HG03460 (cell line): Measurements from ENCODE around the gene UHMK1.
"Not testable (repeated sequence)": the region's sequence is repeated elsewhere in the genome, so short reads cannot be mapped to it uniquely, and the experiment has no call there.

Experiments
- ATAC-seq: cut with Tn5 transposase; IDR thresholded peaks from one replicate; pipeline ENCODE4 v1.9.1; 2021; ENCODE audit not compliant: unreplicated experiment

UHMK1 gene, protein sequence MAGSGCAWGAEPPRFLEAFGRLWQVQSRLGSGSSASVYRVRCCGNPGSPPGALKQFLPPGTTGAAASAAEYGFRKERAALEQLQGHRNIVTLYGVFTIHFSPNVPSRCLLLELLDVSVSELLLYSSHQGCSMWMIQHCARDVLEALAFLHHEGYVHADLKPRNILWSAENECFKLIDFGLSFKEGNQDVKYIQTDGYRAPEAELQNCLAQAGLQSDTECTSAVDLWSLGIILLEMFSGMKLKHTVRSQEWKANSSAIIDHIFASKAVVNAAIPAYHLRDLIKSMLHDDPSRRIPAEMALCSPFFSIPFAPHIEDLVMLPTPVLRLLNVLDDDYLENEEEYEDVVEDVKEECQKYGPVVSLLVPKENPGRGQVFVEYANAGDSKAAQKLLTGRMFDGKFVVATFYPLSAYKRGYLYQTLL

GRCh38 chr1:162497723-162498495 lies at the start of gene UHMK1:
TSS of gene UHMK1 (plus strand) at chr1:162497818. CDS start at chr1:162498001, 183 bp downstream.
- peak; percentile 97 for ATAC-seq

DNA sequence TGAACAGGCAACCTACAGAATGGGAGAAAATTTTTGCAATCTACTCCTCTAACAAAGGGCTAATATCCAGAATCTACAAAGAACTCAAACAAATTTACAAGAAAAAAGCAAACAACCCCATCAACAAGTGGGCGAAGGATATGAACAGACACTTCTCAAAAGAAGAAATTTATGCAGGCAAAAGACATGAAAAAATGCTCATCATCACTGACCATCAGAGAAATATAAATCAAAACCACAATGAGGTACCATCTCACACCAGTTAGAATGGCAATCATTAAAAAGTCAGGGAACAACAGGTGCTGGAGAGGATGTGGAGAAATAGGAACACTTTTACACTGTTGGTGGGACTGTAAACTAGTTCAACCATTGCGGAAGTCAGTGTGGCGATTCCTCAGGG lies 43.3 kb upstream of the UHMK1 start:
- ATAC-seq: not testable (repeated sequence)

DNA sequence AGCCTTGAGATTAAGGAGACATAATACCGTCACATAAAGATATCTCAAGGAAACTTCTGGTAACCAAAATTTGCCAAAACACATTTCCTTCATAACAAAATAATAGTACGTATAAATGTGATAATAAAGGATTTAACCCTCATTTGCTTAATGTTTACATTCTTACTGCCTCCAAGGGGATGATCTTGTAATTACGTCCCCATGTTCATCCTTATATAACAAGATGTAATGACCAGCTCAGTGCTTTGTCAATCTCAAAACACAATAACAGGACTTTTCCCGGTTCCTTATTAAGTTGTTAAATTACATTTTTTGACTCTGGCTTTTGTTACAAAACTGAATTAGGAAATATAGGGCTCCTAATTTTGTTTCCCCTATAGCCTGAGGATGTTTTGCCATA lies 41.3 kb upstream of the UHMK1 start:
- no peak for ATAC-seq

GRCh38 chr1:162458236-162458635 lies 39.4 kb upstream of the UHMK1 start:
- ATAC-seq: no peak

DNA sequence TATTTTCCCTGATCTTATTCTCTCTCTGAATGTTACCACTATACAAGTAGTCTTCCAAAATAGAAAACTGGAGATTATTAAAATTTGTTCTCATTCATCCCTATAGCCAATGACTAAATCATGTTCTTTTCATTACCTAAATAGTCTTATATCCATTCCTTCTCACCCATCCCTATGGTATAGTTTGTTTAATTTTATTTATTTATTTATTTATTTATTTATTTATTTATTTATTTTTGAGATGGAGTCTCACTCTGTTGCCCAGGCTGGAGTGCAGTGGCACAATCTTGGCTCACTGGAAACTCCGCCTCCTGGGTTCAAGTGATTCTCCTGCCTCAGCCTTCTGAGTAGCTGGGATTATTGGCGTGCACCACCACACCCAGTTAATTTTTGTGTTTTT lies 35.2 kb upstream of the UHMK1 start:
- not testable (repeated sequence) for ATAC-seq

DNA sequence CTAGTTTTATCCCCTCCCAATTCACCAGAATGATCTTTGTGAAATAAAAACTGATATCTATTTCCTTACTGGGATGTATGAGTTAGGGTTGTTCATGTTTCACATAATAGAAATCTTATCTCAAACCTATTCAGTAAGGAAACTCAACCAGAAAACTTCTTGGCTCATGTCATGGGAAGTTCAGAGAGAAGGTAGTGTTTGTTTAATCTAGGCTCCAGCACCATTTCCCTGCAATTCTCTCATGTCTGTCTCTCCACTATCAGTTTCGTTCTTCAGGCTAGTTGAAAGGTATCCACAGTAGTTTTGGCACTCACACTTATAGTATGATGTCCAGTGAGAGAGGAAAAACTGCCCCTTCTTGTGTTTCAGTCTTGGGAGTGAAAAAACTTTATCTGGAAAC lies 34.6 kb upstream of the UHMK1 start:
- no peak for ATAC-seq

DNA sequence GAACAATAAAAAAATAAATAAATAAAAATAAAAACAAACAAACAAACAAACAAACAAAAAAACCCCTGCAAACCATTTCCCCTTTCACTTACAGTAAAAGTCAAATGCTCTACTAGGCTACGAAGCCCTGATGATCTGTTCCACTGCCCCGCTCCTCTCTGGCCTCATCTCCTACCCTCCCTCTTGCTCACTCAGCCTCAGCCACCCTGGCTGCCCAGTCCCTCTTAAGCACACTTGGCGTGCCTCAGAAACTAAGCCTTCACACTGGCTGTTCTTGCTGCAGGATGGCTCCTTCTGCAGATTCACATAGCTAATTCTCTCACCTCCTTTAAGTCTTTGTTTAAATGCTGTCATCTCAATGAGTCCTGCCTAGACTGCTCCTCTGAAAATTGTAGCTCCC lies 30.8 kb upstream of the UHMK1 start:
- ATAC-seq: no peak

DNA sequence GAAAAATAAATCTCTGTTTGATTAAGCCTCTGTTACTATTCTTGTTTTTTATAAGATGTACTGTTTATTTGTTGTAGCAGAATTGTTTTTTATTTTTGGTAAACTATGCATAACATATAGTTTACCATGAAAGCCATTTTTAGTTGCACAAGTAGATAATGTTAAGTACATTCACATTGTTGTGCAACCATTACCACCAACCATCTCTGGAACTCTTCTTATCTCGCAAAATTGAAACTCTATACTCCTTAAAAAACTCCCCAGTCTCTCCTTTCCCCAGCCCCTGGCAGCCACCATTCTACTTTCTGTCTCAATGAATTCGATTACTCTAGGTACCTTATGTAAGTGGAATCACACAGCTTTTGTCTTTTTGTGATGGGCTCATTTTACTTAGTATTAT lies 27.4 kb upstream of the UHMK1 start:
- no peak for ATAC-seq

DNA sequence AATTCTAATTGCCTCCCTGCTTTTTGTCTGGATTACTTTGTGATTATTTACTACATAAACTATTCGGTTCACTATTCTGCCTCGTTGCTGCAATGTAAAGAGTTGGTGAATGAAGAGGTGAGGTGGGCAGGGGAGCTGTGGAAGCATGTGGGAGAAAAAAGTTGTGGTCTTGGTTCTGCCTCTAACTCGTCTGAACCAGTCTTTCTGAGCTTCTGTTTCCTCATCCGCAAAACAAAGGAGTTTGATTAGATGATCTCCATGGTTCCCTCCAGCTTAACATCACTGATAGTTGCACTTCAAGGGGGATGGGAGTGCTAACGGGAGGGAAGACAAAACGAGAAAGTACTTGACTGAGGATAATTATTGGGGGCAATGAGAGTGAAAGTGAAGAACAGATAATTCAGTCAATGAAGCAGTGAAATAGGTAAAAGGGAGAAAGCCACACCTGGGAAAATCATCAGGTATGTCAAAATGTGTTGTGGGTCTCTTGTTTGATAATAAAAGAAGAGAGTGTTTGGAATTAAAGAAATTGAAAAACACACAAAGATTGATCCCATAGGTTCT lies 26.2 kb upstream of the UHMK1 start:
- ATAC-seq: no peak

GRCh38 chr1:162475089-162475488 lies 22.5 kb upstream of the UHMK1 start:
- no peak for ATAC-seq

GRCh38 chr1:162475539-162476185 lies 22.0 kb upstream of the UHMK1 start:
- ATAC-seq: no peak

- no peak for ATAC-seq
Measured at GRCh38 chr1:162476620-162477019, 21.0 kb upstream of the UHMK1 start.

- no peak for ATAC-seq
Measured at GRCh38 chr1:162485236-162485635, 12.4 kb upstream of the UHMK1 start.

- no peak for ATAC-seq
Measured at GRCh38 chr1:162487241-162487640, 10.4 kb upstream of the UHMK1 start.

DNA sequence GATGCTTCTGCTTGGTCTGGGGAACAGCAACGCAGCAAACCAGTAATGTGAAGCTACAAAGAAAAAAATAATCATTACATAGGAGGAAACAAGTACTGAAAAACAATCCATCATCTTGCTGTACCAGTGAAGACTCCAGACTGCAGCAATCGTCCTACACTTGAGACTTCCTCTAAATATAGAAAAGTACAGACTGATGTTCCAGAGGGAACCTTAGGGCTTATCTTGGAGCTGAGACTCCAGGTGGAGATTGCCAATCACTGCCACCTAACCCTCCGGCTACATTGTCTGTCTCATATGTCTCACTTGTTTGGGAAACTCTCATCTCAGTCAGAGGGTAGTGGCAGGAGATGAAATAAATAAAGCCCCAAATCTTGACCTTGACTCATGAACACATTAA lies 9.4 kb upstream of the UHMK1 start:
- no peak for ATAC-seq

- not testable (repeated sequence) for ATAC-seq
Measured at GRCh38 chr1:162495531-162496233, 1.9 kb upstream of the UHMK1 start.

DNA sequence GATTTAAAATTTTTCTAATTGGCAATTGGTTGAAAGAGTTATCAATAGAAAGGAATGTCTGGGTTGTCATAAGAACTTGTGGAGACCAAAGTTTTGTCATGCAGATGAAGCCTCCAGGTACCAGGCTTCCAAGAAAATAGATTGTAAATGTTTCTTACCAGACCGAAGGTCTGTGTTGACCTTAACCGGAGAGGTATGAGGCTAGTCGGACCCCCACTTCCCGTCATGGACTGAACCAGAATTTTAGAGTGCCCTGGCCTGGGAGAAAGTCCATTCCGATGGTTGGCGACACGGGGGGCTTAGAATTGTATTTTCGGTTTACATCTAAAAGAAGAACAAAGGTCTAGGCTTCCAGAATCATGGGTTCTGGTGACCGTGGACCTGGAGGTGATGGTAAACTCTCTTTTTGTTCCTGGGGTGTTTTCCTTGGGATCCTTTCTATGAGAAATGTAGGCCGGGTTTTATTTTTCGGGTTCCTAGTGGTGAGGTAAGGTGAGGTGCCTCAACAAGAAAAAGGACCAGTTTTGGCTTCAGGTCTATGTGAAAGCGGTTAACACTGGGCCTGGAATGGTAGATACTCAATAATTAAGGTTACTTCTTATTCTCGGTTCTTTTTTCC lies 405 bp upstream of the UHMK1 start:
- no peak for ATAC-seq

DNA sequence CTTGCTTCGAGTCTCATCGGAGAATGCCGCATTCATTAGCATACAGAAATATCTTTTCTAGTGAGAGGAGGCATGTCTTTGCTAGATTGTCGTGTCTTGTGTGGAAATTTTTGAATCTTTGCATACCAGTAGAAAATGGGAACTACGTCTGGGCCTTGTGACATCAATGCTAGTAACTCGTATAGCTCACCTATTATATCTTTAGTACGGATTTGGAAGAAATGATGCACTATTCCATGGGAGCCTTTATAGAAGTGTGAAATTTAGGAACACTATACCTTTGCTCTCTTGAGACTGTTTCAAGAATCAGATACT lies 835 bp downstream of the UHMK1 start:
- ATAC-seq: peak; percentile 9

GRCh38 chr1:162500805-162501204 lies 3.2 kb downstream of the UHMK1 start:
- ATAC-seq: no peak

GRCh38 chr1:162502077-162502476 lies 4.5 kb downstream of the UHMK1 start:
- no peak for ATAC-seq

GRCh38 chr1:162502928-162503327 lies 5.3 kb downstream of the UHMK1 start:
- ATAC-seq: no peak
